ENCODE results near the gene BDH1.

The BDH1 gene

DNA sequence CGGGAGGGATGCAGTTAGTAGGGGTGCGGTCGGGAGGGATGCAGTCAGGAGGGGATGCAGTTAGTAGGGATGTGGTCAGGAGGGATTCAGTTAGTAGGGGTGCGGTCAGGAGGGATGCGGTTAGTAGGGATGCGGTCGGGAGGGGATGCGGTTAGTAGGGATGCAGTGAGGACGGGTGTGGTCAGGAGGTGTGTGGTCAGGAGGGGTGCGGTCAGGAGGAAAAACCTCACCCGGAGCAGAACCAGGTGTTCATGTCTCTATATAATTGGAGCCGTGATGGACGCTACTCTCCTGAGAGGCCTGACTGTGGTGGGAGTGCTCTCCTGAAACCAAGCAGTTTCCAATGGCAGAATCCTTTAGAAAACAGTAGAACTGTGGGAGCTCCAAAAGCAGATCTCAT is 95.8 kb downstream of the BDH1 start:
- Histone ChIP-seq H3K4me3 (no peak overlapping the region), H3K27me3 (peaks cover 0 to under 1% of the 10 kb centered on the region in 2 donors), H3K4me1 (peaks cover 0 to 12% (median 3%) of the 10 kb centered on the region in 4 donors), H3K36me3 (no peaks in the 10 kb centered on the region), H3K27ac (no peak overlapping the region), H3K9me3 (no peaks in the 10 kb centered on the region)
- intact Hi-C loops (cut with DNase I; ENCODE audit: low total_unique reads) = no loop called here
- TF ChIP-seq, protein P1, sequence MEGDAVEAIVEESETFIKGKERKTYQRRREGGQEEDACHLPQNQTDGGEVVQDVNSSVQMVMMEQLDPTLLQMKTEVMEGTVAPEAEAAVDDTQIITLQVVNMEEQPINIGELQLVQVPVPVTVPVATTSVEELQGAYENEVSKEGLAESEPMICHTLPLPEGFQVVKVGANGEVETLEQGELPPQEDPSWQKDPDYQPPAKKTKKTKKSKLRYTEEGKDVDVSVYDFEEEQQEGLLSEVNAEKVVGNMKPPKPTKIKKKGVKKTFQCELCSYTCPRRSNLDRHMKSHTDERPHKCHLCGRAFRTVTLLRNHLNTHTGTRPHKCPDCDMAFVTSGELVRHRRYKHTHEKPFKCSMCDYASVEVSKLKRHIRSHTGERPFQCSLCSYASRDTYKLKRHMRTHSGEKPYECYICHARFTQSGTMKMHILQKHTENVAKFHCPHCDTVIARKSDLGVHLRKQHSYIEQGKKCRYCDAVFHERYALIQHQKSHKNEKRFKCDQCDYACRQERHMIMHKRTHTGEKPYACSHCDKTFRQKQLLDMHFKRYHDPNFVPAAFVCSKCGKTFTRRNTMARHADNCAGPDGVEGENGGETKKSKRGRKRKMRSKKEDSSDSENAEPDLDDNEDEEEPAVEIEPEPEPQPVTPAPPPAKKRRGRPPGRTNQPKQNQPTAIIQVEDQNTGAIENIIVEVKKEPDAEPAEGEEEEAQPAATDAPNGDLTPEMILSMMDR (IDR thresholded peaks at IDR 0.05) = no peak
- DNase-seq = no peak
